HG02588 (cell line): Measurements from ENCODE around the gene RFTN1.
A peak's percentile ranks its signal among the peaks of the same experiment; 100 is the strongest.

Experiments
- ATAC-seq: cut with Tn5 transposase; IDR thresholded peaks from one replicate; pipeline ENCODE4 v1.9.1; 2021; ENCODE audit warnings: mild to moderate bottlenecking, moderate library complexity; ENCODE audit not compliant: unreplicated experiment

Gene RFTN1

GRCh38 chr3:16533928-16534574 lies 20.6 kb upstream of the RFTN1 start:
- ATAC-seq, result no peak

GRCh38 chr3:16529264-16529663 lies 15.8 kb upstream of the RFTN1 start:
- no peak for ATAC-seq

GRCh38 chr3:16528581-16528993 lies 15.1 kb upstream of the RFTN1 start:
- no peak for ATAC-seq

GRCh38 chr3:16528106-16528505 lies 14.6 kb upstream of the RFTN1 start:
- ATAC-seq, result no peak

- no peak for ATAC-seq
These were observed 10.7 kb upstream of the RFTN1 start for GRCh38 chr3:16524196-16524595.

- ATAC-seq, result no peak
These were observed 10.3 kb upstream of the RFTN1 start for GRCh38 chr3:16523778-16524177.

GRCh38 chr3:16522834-16523233 lies 9.3 kb upstream of the RFTN1 start:
- peak; percentile 28 for ATAC-seq

- ATAC-seq, result peak; percentile 32
These were observed 7.7 kb upstream of the RFTN1 start for GRCh38 chr3:16520970-16521881.

- no peak for ATAC-seq
These were observed 6.9 kb upstream of the RFTN1 start for GRCh38 chr3:16520241-16520969.

- ATAC-seq, result no peak
These were observed 3.4 kb upstream of the RFTN1 start for GRCh38 chr3:16516695-16517481.

GRCh38 chr3:16515885-16516420 lies 2.5 kb upstream of the RFTN1 start:
- ATAC-seq, result no peak

- no peak for ATAC-seq
These were observed 1.4 kb upstream of the RFTN1 start for GRCh38 chr3:16514755-16515353.

GRCh38 chr3:16514021-16514700 lies 662 bp upstream of the RFTN1 start:
- no peak for ATAC-seq

- ATAC-seq, result peak; percentile 16
These were observed 911 bp downstream of the RFTN1 start for GRCh38 chr3:16512435-16513140.

- ATAC-seq, result peak; percentile 43
These were observed 1.6 kb downstream of the RFTN1 start for GRCh38 chr3:16511681-16512434.

- peak; percentile 14 for ATAC-seq
These were observed 2.7 kb downstream of the RFTN1 start for GRCh38 chr3:16510620-16511319.
